ENCODE data around the gene NPAP1.
"Not testable (repeated sequence)": the region's sequence is repeated elsewhere in the genome, so short reads cannot be mapped to it uniquely, and the experiment has no call there.

Gene NPAP1

GRCh38 chr15:24678485-24678884, 2.9 kb downstream of the NPAP1 start:
- peak; percentile 23 for TF ChIP-seq CTCF (conservative IDR thresholded peaks at IDR 0.05)
- no peak for TF ChIP-seq ZFX (IDR thresholded peaks at IDR 0.05)
- H3K27ac ChIP-seq: no peak overlapping the region

- TF ChIP-seq ZFX (IDR thresholded peaks at IDR 0.05) (no peak), CTCF (conservative IDR thresholded peaks at IDR 0.05) (no peak)
- H3K27ac ChIP-seq: no peak overlapping the region
These were observed 6.4 kb downstream of the NPAP1 start for GRCh38 chr15:24682002-24682401.

GRCh38 chr15:24682905-24683304, 7.3 kb downstream of the NPAP1 start:
- not testable (repeated sequence) for H3K27ac ChIP-seq

- TF ChIP-seq ZFX (IDR thresholded peaks at IDR 0.05) (no peak), CTCF (conservative IDR thresholded peaks at IDR 0.05) (no peak)
- H3K27ac ChIP-seq: no peak overlapping the region
These were observed 8.2 kb downstream of the NPAP1 start for GRCh38 chr15:24683736-24684135.

- TF ChIP-seq CTCF (conservative IDR thresholded peaks at IDR 0.05) (no peak), ZFX (IDR thresholded peaks at IDR 0.05) (no peak)
- no peak overlapping the region for H3K27ac ChIP-seq
These were observed 8.7 kb downstream of the NPAP1 start for GRCh38 chr15:24684313-24684712.

GRCh38 chr15:24696201-24696600, 20.6 kb downstream of the NPAP1 start:
- H3K27ac ChIP-seq: no peak overlapping the region
- TF ChIP-seq ZFX (IDR thresholded peaks at IDR 0.05) (no peak), CTCF (conservative IDR thresholded peaks at IDR 0.05) (no peak)

GRCh38 chr15:24696842-24697241, 21.3 kb downstream of the NPAP1 start:
- TF ChIP-seq CTCF (conservative IDR thresholded peaks at IDR 0.05): no peak
- TF ChIP-seq ZFX (IDR thresholded peaks at IDR 0.05): no peak
- no peak overlapping the region for H3K27ac ChIP-seq

- TF ChIP-seq ZFX (IDR thresholded peaks at IDR 0.05) (no peak), CTCF (conservative IDR thresholded peaks at IDR 0.05) (no peak)
- no peak overlapping the region for H3K27ac ChIP-seq
These were observed 42.9 kb downstream of the NPAP1 start for GRCh38 chr15:24718289-24719082.
